Activated naive CD8-positive, alpha-beta T cell (primary cell): ENCODE results near the gene GLRX5.
A peak's percentile ranks its signal among the peaks of the same experiment; 100 is the strongest.
"Not testable (repeated sequence)": the region's sequence is repeated elsewhere in the genome, so short reads cannot be mapped to it uniquely, and the experiment has no call there.

Experiments
- H3K27ac Mint-ChIP-seq: one replicate; pipeline ENCODE4 v1.8.0; 2021; ENCODE audit warnings: mixed read lengths
- H3K27me3 Mint-ChIP-seq: one replicate; pipeline ENCODE4 v1.8.0; 2021; ENCODE audit warnings: mixed read lengths
- H3K36me3 Mint-ChIP-seq: one replicate; pipeline ENCODE4 v1.8.0; 2021; ENCODE audit warnings: mixed read lengths
- H3K4me1 Mint-ChIP-seq: one replicate; pipeline ENCODE4 v1.8.0; 2021; ENCODE audit warnings: low read depth, mixed read lengths
- H3K4me3 Mint-ChIP-seq: one replicate; pipeline ENCODE4 v1.8.0; 2021; ENCODE audit warnings: mild to moderate bottlenecking, mixed read lengths
- H3K9me3 Mint-ChIP-seq: one replicate; pipeline ENCODE4 v1.8.0; 2021; ENCODE audit warnings: low read depth, mixed read lengths

Gene GLRX5

DNA sequence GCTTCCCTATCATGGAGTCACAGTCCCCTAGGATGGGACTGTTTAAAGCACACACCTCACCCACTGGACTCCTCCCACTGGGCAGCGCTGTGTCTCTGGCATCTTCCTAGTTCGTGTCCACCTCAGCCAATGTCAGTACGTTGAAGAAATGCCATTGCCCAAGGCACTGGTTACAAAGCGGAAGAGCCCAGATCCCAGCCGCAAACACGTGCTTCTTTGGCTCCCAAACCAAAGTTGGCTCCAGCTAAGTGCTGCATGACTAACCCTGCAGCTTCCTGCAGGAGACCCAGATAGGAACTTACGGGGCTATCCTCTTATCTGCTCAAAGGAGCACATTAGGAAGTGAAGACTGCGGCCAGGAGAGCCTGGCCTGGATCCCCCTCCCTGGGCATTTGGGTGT is 27.7 kb upstream of the GLRX5 start:
- Mint-ChIP-seq H3K27ac (no peak overlapping the region), H3K4me1 (peaks cover 71% of the 10 kb centered on the region), H3K4me3 (no peak overlapping the region), H3K27me3 (no peaks in the 10 kb centered on the region), H3K36me3 (peaks cover 2% of the 10 kb centered on the region), H3K9me3 (no peaks in the 10 kb centered on the region)

GRCh38 chr14:95507701-95508103 is 27.1 kb upstream of the GLRX5 start:
- Mint-ChIP-seq H3K4me1 (peaks cover 66% of the 10 kb centered on the region), H3K36me3 (no peaks in the 10 kb centered on the region), H3K27ac (no peak overlapping the region), H3K27me3 (no peaks in the 10 kb centered on the region), H3K9me3 (no peaks in the 10 kb centered on the region), H3K4me3 (no peak overlapping the region)

- Mint-ChIP-seq H3K4me3 (no peak overlapping the region), H3K9me3 (no peaks in the 10 kb centered on the region), H3K27me3 (no peaks in the 10 kb centered on the region), H3K36me3 (no peaks in the 10 kb centered on the region), H3K27ac (peak overlapping the region; percentile 30), H3K4me1 (peaks cover 67% of the 10 kb centered on the region)
Observed at GRCh38 chr14:95508377-95508776, 26.5 kb upstream of the GLRX5 start.

GRCh38 chr14:95509495-95509894 is 25.4 kb upstream of the GLRX5 start:
- Mint-ChIP-seq H3K9me3 (no peaks in the 10 kb centered on the region), H3K4me1 (peaks cover 64% of the 10 kb centered on the region), H3K27me3 (no peaks in the 10 kb centered on the region), H3K27ac (peak overlapping the region; percentile 22), H3K36me3 (no peaks in the 10 kb centered on the region), H3K4me3 (no peak overlapping the region)

DNA sequence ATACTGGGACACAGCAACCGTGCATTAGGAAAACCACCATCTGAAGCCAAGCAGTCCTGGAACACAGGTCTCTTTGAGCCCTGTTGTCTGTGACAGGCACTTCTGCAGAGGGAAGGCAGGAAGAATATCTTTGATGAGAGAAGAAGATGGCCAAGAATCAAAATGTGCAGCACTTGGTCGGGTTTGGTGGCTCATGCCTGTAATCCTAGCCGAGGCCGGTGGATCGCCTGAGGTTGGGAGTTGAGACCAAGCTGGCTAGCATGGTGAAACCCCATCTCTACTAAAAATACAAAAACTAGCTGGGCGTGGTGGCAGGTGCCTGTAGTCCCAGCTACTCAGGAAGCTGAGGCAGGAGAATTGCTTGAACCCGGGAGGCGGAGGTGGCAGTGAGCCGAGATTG is 24.5 kb upstream of the GLRX5 start:
- H3K4me1 Mint-ChIP-seq = peaks cover 66% of the 10 kb centered on the region
- H3K9me3 Mint-ChIP-seq, H3K36me3 Mint-ChIP-seq, H3K27ac Mint-ChIP-seq, H3K4me3 Mint-ChIP-seq, H3K27me3 Mint-ChIP-seq: not testable (repeated sequence)

DNA sequence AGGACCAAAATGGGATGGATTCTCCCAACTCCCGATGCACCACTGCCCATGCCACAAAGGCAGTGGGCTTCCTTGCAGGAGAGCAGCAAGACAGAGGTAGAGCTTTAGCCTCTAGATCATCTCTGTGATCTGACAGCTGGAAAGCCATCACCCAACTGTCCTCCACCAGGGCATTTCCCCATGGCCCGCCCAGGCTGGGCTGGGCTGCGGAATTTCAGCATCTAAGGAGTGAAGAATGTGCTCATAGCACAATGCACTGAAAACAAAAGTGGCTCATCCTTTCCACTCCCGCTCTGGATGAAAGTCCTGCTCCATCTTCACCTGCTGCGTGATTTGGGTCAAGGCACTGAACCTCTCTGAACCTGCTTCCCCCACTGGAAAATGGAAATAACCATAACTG is 24.0 kb upstream of the GLRX5 start:
- Mint-ChIP-seq H3K4me1 (peaks cover 66% of the 10 kb centered on the region), H3K27me3 (no peaks in the 10 kb centered on the region), H3K36me3 (no peaks in the 10 kb centered on the region), H3K27ac (no peak overlapping the region), H3K9me3 (no peaks in the 10 kb centered on the region), H3K4me3 (no peak overlapping the region)

GRCh38 chr14:95511687-95512086 is 23.2 kb upstream of the GLRX5 start:
- Mint-ChIP-seq H3K27me3 (no peaks in the 10 kb centered on the region), H3K27ac (peak overlapping the region; percentile 81), H3K4me3 (no peak overlapping the region), H3K9me3 (no peaks in the 10 kb centered on the region), H3K36me3 (no peaks in the 10 kb centered on the region), H3K4me1 (peaks cover 62% of the 10 kb centered on the region)

DNA sequence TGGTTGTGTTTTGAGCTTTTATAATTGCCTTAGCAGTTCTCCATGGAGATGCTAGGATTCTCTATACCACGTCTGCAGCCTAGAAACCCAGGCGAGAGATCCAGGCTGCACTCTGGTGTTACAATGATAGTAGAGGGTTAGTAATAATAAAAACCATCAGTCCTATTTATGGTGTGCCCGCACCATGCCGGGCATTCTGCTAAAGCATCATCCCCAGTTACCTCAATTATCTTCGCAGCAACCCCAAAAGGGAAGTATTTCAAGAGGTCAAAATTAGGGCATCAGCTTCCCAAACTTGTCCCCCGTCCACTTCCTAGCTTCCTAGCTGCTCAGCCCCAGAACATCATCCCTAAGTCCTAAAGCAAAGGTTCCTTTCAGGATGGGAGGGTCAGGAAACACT is 21.6 kb upstream of the GLRX5 start:
- no peaks in the 10 kb centered on the region for H3K36me3 Mint-ChIP-seq
- H3K4me3 Mint-ChIP-seq = no peak overlapping the region
- H3K27me3 Mint-ChIP-seq = no peaks in the 10 kb centered on the region
- H3K9me3 Mint-ChIP-seq = no peaks in the 10 kb centered on the region
- H3K4me1 Mint-ChIP-seq = peaks cover 62% of the 10 kb centered on the region
- peak overlapping the region; percentile 62 for H3K27ac Mint-ChIP-seq

GRCh38 chr14:95514131-95515079 is 20.4 kb upstream of the GLRX5 start:
- H3K4me3 Mint-ChIP-seq = peak overlapping the region; percentile 88
- H3K36me3 Mint-ChIP-seq = no peaks in the 10 kb centered on the region
- H3K27ac Mint-ChIP-seq = peak overlapping the region; percentile 46
- no peaks in the 10 kb centered on the region for H3K9me3 Mint-ChIP-seq
- peaks cover 65% of the 10 kb centered on the region for H3K4me1 Mint-ChIP-seq
- no peaks in the 10 kb centered on the region for H3K27me3 Mint-ChIP-seq

DNA sequence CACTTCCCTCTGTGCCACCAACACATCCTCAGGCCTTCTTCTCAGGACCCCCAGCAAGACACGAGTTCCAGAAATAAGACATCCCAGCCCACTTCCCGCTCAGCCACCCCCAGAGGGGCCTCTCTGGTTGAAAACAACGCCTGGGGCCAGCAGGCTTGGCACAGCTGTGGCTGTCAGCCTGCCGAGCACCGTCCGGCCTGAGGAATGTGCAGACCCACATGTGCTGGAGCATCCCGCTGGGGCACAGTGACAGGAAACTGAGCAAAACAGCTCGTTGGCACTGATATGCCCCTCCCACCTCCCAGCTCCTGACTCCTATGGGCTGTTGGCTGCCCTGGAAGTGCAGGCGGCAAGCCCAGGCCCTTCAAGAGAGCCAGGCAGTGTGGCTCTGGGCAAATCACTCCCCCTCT is 19.8 kb upstream of the GLRX5 start:
- H3K4me3 Mint-ChIP-seq = peak overlapping the region; percentile 88
- no peaks in the 10 kb centered on the region for H3K9me3 Mint-ChIP-seq
- H3K4me1 Mint-ChIP-seq = peaks cover 66% of the 10 kb centered on the region
- H3K27me3 Mint-ChIP-seq = no peaks in the 10 kb centered on the region
- H3K36me3 Mint-ChIP-seq = no peaks in the 10 kb centered on the region
- H3K27ac Mint-ChIP-seq = no peak overlapping the region

DNA sequence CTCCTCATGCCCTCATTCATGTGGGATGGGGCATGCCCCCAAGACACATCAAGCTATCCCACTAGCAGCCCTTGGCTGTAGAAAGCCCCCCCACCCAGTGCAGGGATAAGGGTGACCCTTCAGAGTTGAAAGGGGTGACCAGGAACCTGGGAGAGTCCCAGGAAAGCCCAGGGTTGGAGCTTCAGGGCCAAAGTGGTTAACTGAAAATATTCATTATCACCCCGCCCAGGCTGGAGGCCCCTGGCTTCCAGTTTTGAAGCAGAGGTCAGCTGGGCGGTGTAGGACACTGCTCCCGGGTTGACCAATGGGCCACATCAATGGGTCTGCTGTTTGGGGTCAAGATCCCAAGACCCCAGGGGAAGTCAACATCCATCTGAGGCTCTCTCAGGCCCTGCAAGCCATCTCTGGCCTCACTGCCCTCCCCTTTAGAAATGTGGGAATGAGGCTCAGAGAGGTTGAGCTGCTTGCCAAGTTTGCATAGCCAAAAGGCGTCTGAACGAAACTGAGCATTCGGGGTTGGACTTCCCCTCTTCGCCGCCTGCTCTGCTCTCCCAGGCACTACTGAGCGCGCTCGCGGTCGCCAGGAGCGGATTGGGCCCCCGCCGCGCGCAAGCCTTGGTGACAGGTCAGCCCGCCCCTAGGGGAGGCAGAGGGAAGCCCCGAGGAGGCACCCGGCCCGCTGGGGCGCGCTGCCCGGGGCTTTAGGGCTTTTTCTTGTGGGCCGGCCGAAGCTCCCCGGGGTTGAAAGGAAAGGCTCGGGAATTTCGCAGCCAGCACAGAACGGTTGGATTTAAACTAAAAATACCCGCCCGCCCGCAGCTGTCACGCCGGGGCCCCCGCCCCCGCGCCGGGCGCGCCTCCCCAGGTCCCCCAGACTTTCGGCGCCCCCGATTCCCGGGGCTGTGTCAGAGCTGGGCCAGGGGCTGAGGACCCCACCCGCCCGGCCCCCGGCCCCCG is 19.0 kb upstream of the GLRX5 start:
- Mint-ChIP-seq H3K9me3 (no peaks in the 10 kb centered on the region), H3K27ac (peak overlapping the region; percentile 86), H3K27me3 (no peaks in the 10 kb centered on the region), H3K4me1 (peaks cover 67% of the 10 kb centered on the region), H3K36me3 (no peaks in the 10 kb centered on the region), H3K4me3 (peak overlapping the region; percentile 88)

DNA sequence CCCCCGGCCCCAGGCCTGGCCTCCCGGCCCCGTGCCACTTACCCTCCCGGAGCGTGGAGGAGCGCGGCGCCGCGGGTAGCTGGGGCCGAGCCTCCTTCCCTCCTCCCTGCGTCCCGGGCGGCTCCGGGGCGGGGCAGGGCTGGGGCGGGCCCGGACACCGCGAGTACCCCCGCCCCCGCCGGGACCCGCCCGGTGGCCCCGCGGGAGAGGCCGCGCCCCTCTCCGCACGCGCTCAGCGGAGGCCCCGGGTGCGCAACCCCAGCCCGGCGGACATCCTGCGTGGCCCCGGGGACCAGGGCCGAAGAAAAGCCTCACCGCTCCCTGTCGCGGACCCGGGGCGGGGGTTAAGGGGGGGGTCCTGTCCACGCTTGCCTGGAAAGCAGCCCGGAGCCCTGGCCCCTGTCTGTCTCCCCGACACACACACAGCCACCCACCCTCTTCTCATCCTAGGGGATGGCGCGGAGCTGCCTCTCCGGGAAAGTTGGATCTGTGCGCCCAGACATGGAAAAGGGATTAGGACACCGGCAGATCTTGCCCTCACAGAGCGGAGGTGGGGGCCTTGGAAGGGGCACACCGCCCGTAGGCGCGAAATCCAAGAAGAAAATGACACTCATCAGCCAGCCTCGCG is 18.2 kb upstream of the GLRX5 start, which contains the start of gene SYNE3:
Gene SYNE3, minus strand, starts transcription at position 97 of the 628 bp plus-strand sequence. CDS start 40,829 bp downstream, outside the sequence.
- Mint-ChIP-seq H3K9me3 (no peaks in the 10 kb centered on the region), H3K36me3 (no peaks in the 10 kb centered on the region), H3K27me3 (no peaks in the 10 kb centered on the region), H3K27ac (peak within 1 kb of the TSS; percentile 97), H3K4me1 (peaks cover 68% of the 10 kb centered on the region), H3K4me3 (peak within 1 kb of the TSS; percentile 88)

- Mint-ChIP-seq H3K4me1 (peaks cover 75% of the 10 kb centered on the region), H3K4me3 (peak overlapping the region; percentile 86), H3K27me3 (no peaks in the 10 kb centered on the region), H3K9me3 (no peaks in the 10 kb centered on the region), H3K36me3 (no peaks in the 10 kb centered on the region), H3K27ac (peak overlapping the region; percentile 97)
Observed at GRCh38 chr14:95518045-95518751, 16.7 kb upstream of the GLRX5 start.

DNA sequence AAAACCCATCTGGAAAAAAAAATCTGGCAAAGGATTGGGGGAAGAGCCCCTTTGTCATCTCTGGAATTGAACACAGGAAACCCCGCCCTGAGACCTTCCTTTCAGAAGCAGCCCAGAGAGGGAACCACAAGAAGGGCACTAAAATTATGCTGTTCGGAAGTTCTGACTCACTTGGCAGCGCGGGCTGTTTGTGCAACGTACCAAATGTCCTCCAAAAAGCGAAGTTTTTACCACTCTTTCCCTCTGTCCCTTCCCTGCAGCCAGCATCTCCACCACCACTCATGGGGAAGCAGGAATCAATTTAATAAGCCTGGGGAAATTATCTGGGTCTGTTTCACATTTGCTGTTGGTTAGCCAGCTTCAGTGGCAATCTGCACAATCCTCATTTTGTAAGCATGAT is 15.2 kb upstream of the GLRX5 start:
- no peaks in the 10 kb centered on the region for H3K36me3 Mint-ChIP-seq
- peaks cover 83% of the 10 kb centered on the region for H3K4me1 Mint-ChIP-seq
- H3K9me3 Mint-ChIP-seq = no peaks in the 10 kb centered on the region
- peak overlapping the region; percentile 86 for H3K4me3 Mint-ChIP-seq
- H3K27me3 Mint-ChIP-seq = no peaks in the 10 kb centered on the region
- H3K27ac Mint-ChIP-seq = peak overlapping the region; percentile 97
